HG03575 (cell line): ENCODE data around the gene SLA2.
"Not testable (repeated sequence)": the region's sequence is repeated elsewhere in the genome, so short reads cannot be mapped to it uniquely, and the experiment has no call there.

Source experiments
- ATAC-seq: cut with Tn5 transposase; IDR thresholded peaks from one replicate; pipeline ENCODE4 v1.9.1; 2021; ENCODE audit not compliant: unreplicated experiment, insufficient number of reproducible peaks, low FRiP score; ENCODE audit errors: extremely low read depth

Gene SLA2

GRCh38 chr20:36585410-36586125 lies 60.4 kb downstream of the SLA2 start:
- ATAC-seq: no peak

GRCh38 chr20:36584018-36584481 lies 61.9 kb downstream of the SLA2 start:
- no peak for ATAC-seq

- no peak for ATAC-seq
Measured at GRCh38 chr20:36582821-36583220, 63.2 kb downstream of the SLA2 start.

- no peak for ATAC-seq
Measured at GRCh38 chr20:36582322-36582721, 63.7 kb downstream of the SLA2 start.

DNA sequence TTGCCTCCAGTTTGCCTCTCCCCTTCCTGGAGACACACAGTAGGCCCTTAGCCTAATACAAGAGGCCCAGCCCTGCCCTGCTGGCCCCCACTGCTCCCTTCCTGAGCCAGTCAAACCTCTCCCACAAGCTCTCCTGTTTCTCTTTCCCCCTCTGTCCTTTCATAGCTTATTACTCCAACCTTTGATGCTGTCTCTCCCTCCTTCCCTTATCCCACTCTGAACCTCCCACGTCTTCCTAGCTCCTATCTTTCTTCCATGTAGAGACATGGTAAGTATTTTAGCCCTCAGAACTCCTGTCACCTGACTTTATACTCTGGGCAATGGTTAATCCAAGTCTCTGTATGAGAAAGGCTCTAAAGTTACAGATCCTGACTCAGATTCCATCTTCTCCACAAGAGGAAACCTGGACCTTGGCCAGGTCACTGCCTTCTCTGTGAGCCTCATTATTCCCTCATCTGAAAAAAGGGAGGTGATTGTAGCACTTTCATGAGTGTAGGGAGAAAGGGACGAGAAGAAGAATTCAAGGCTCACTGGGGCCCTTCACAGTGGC lies 65.9 kb downstream of the SLA2 start:
- no peak for ATAC-seq

- ATAC-seq: no peak
Measured at GRCh38 chr20:36578356-36579041, 67.5 kb downstream of the SLA2 start.

- ATAC-seq: no peak
Measured at GRCh38 chr20:36576081-36576445, 69.9 kb downstream of the SLA2 start.

DNA sequence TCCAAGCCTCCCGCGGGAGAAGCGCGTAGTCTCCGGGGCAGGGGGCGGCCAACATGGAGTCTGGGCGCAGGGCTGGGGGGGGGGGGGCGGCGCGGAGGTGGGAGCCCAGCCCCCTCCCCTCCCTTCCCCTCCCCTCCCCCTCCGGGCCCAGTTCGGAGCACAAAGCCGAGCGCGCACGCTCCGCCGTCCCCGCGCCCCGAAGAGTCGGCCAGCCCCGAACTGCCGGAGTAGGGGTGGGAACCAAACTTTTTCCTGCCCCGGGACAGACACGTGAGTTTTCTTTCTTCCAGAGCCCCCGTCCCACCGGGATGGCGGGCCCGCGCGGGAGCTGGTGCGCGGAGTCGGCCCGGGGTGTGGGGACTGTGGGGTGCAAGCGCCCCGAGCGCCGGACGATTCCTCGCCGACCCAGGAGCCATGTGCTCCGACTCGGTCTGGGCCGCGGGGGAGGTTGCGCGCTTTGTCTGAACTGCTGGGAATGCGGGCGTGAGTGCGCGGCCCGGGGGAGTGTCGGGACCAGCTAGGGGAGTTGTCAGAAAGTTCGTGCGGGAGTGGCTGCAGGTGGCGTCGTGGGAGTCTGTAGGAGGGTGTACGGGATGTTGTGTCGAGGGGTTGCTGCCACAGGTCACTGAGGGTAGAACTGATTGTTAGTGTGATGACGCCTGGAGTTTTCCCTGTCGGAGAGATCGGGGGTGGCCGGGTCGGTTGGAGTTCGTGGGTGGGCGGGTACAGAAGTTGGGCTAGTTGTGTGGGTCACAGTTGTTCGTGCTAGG lies 71.4 kb downstream of the SLA2 start:
- no peak for ATAC-seq

- no peak for ATAC-seq
Measured at GRCh38 chr20:36573798-36574365, 72.1 kb downstream of the SLA2 start.

- no peak for ATAC-seq
Measured at GRCh38 chr20:36573103-36573797, 72.7 kb downstream of the SLA2 start, which contains the start of gene TGIF2. TSS of gene TGIF2 (plus strand) at chr20:36573597. CDS start at chr20:36578775, 5,178 bp downstream.

DNA sequence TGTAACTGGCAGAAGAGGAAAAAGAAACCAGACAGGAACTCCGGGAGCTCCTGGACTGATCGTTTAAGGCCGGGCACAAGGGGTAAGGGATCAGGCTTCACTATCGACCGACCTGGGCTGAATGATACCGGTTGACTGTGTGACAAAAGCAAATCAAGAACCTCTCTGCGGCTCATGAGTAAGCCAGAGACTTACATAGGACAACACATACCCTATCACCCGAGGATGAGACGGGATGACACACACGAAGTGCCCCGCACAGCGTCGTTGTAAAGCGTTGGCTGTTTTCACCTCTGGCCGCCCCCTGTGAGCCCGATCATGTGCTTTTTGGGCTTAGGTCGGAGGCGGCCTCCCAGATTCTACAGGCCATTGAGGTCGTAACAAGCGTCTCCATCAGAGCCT lies 73.3 kb downstream of the SLA2 start:
- no peak for ATAC-seq

GRCh38 chr20:36571564-36572504 lies 74.2 kb downstream of the SLA2 start:
- ATAC-seq: no peak

DNA sequence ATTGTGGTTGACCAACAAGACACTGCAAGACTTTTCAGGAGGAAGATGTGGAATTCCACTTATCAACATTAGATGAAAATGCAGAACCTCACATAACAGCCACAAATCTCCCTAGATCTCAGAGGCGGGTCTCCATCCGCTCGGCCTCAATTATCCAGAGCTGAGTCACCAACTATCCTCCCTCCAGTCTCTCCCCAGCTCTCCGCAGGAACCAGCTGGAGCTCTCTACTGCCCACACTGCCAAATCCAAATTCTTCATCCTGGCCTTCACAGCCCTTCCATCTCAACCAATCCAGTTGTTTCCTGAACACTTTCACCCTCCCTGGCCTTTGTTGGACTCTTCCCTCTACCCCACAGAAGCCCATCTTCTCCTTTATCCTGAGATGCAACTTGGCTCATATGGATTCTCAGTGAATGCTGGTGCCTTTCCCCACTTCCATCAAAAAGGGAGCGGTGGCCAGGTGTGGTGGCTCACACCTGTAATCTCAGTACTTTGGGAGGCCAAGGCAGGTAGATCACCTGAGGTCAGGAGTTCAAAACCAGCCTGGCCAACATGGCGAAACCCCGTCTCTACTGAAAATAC lies 76.1 kb downstream of the SLA2 start:
- ATAC-seq: no peak

DNA sequence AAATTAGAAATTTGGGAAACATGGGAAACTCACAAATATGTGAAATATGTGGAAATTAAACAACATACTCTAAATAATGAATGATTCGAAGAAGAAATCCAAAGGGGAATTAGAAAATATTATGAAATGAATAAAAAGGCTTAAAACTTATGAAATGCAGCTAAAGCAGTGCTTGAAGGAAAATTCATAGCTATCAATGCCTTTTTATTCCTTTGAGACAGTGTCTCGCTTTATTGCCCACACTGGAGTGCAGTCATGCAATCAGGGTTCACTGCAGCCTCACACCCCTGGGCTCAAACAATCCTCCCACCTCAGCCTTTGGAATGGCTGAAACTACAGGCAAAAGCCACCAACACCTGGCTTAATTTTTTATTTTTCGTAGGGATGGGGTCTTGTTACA lies 80.5 kb downstream of the SLA2 start:
- no peak for ATAC-seq

DNA sequence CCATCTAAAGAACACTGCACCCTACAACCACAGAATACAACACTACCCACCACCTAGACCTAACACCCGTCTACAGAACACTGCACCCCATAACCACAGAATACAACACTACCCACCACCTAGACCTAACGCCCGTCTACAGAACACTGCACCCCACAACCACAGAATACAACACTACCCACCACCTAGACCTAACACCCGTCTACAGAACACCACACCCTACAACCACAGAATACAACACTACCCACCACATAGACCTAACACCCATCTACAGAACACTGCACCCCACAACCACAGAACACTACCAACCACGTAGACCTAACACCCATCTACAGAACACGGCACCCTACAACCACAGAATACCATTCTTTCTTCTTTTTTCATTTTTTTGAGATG lies 81.3 kb downstream of the SLA2 start:
- ATAC-seq: not testable (repeated sequence)

- not testable (repeated sequence) for ATAC-seq
Measured at GRCh38 chr20:36564078-36564725, 81.8 kb downstream of the SLA2 start.

DNA sequence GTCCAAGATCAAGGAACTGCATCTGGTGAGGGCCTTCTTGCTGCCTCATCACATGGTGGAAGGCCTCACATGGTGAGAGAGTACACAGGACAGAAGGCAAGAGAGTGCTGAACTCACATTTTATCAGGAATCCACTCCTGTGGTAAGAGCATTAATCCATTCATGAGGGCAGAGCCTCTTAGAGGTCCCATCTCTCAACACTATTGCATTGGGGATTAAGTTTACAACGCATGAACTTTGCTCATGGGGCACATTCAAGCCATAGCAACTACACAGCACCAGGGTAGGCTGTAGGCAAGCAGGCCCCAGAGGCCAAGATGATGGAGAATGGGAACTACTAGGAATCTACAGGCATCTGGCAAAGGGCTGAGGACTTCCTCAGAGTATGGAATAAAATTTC lies 82.6 kb downstream of the SLA2 start:
- no peak for ATAC-seq
